ENCODE results near the gene PPT2.

PPT2 gene

GRCh38 chr6:32198866-32199265 lies 44.9 kb downstream of the PPT2 start:
- no peak for TF ChIP-seq CTCF (IDR thresholded peaks at IDR 0.05; ENCODE audit: low read depth, low read length, missing control alignments)
- no peak for DNase-seq (ENCODE audit: extremely low read depth, low read depth)
- no peak overlapping the region for H3K4me3 ChIP-seq (replicated peaks; ENCODE audit: low read depth, low read length)

GRCh38 chr6:32200711-32201475 lies 47.0 kb downstream of the PPT2 start:
- TF ChIP-seq CTCF (IDR thresholded peaks at IDR 0.05; ENCODE audit: low read depth, low read length, missing control alignments), result no peak
- no peak for DNase-seq (ENCODE audit: extremely low read depth, low read depth)
- no peak overlapping the region for H3K4me3 ChIP-seq (replicated peaks; ENCODE audit: low read depth, low read length)

DNA sequence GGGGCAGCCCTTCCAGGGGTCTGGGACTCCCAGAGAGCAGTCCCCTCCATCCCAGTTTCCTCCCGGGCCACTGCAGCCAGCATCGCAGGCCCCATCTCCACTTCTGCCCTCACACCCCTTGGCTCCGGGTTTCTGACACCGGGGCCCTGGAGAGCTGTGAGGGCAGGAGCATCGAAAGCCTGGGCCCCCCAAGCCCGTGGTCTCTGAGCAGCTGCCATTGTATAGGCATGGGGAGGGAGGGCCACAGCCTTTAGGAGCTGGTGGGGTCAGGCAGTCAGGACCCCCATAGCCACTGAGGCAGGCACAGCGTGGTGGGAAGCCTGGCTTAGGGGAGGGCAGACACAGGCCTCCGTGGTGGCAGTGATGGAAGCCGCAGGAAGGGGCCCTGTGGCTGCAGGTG lies 48.2 kb downstream of the PPT2 start:
- no peak overlapping the region for H3K4me3 ChIP-seq (replicated peaks; ENCODE audit: low read depth, low read length)
- no peak for DNase-seq (ENCODE audit: extremely low read depth, low read depth)
- no peak for TF ChIP-seq CTCF (IDR thresholded peaks at IDR 0.05; ENCODE audit: low read depth, low read length, missing control alignments)

DNA sequence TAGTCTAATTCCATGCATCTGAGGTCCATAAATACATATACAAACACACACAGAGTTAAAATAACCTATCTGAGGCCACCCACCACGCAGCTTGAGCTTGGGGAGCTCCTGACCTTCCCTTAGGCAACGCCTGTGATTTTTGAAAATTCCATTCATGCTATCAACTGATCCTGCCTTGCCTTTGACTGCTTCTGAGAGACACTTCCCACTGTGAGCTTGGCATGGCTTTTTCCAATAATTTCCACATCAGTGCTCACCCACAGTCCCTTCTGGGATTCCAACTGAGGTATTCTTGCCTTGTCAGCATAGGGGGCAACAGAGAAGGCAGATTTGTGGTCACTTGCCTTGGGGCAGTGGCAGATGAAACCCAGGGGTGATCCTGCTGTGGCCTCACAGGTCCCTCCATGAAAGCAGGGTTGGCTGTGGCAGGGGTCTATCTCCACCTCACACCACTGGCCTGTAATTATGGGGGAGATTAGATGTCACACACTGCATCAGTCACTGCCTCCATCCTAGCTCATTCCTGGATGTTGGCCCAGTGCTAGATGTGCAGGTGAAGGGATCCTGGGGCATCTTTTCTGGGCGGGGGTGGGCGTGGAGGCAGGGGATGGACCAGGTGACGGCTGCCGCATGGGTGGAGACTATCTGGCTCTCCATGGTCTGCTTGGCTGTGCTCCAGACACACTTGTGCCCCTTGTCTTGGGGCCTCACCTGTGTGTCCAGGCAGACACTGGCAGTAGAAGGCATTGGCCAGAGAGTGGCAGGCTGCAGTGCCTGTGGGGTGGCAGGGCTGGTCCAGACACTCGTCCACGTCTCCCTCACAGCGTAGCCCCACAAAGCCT lies 49.7 kb downstream of the PPT2 start:
- TF ChIP-seq CTCF (IDR thresholded peaks at IDR 0.05; ENCODE audit: low read depth, low read length, missing control alignments), result no peak
- DNase-seq (ENCODE audit: extremely low read depth, low read depth), result no peak
- no peak overlapping the region for H3K4me3 ChIP-seq (replicated peaks; ENCODE audit: low read depth, low read length)

DNA sequence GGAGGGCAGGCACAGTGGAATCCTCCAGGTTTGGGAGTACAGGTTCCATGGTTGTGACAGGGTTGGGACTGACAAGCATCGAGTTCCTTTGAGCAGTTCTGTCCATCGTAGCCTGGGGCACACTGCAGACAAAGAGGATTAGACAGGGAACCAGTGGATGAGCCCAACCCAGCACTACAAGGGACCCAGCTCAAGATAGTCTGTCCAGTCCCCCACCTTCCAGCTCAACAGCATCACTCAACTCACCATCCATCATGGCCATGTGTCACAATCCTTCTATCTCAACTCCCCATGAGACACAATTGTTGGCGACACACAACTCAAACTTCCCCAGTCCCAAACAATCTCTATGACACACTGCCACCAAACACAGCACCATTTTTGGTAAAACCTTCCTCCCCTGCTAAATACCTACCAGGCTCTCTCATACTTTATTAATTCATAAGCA lies 50.4 kb downstream of the PPT2 start:
- no peak for TF ChIP-seq CTCF (IDR thresholded peaks at IDR 0.05; ENCODE audit: low read depth, low read length, missing control alignments)
- no peak overlapping the region for H3K4me3 ChIP-seq (replicated peaks; ENCODE audit: low read depth, low read length)
- DNase-seq (ENCODE audit: extremely low read depth, low read depth), result no peak

GRCh38 chr6:32208996-32209395 lies 55.1 kb downstream of the PPT2 start:
- DNase-seq (ENCODE audit: extremely low read depth, low read depth), result no peak
- H3K4me3 ChIP-seq (replicated peaks; ENCODE audit: low read depth, low read length), result no peak overlapping the region
- no peak for TF ChIP-seq CTCF (IDR thresholded peaks at IDR 0.05; ENCODE audit: low read depth, low read length, missing control alignments)

Measured in HFF-Myc (cell line).